HG02798 (cell line): ENCODE measurements around the gene VKORC1.

Experiments used
- ATAC-seq: cut with Tn5 transposase; IDR thresholded peaks from one replicate; pipeline ENCODE4 v1.9.1; 2021; ENCODE audit warnings: mild to moderate bottlenecking; ENCODE audit not compliant: unreplicated experiment, poor library complexity

The VKORC1 gene

DNA sequence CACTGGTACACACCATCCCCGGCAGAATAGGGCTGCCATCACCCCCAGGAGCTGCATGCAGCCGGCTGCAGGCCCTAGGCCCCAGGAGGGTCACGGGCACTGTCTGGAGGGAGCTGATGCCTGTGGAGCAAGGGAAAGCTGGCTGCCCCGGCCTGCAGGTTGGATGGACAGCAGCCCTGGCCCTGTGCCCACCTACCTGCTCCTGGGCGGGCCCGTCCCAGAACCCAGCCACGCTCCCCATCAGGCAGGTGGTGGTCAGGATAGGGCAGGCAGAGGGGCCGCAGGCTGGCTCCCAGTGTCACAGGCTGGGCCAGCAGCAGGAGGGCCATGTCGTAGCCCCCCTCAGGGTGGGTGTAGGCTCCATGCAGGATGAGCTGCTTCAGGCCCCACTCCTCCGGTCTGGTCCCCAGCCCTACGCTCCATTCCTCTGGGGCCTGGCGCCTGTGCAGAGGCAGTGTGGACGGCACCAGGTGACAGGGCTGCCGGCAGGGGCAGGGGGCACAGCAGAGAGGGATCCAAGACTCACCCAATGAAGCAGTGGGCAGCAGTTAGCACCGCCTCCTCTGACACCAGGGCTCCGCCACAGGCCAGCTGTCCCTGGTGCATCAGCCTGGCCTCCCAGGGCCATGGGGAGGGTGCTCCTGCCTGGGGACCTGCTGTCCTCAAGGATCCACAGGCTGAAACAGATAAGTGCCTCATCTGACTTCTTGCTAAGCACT is 9.9 kb downstream of the VKORC1 start:
- no peak for ATAC-seq

DNA sequence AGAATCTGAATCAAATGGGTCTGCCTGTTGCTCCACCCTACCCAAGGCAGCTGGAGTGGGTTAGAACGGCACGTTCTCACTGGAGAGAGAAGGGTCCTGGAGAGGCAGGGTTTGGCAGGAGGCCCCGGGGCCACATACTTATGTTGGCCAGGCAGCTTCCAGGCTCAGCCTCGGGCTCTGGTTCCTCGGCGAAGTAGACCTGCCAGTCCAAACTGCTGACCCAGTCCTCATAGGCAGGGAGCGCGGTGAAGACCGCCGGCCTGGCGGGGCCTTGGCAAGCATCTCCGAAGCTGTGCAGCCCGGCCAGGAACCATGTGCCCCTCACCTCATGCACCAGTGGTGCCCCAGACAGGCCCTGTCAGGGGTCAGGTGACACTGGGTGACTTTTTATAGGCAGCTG is 10.6 kb downstream of the VKORC1 start:
- no peak for ATAC-seq

DNA sequence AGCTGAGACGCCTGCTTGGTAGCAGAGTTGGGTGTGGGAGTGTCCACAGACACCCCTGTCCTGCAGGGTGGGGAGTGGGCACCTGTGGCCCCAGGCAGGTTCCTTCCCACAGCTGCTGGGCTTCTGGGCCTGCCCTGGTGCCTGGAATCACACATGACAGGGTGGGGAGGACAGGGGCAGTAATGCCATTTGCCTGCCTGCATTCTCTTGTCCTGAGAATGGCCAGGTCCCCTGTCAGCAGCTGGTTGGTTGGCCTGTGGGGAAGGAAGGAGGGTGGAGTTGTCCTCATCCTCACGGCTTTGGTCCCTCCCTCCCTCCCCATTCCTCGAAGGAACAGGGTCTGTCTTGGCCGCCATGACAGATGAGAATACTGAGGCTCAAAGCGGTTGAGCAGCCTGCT is 11.0 kb downstream of the VKORC1 start:
- ATAC-seq = no peak

DNA sequence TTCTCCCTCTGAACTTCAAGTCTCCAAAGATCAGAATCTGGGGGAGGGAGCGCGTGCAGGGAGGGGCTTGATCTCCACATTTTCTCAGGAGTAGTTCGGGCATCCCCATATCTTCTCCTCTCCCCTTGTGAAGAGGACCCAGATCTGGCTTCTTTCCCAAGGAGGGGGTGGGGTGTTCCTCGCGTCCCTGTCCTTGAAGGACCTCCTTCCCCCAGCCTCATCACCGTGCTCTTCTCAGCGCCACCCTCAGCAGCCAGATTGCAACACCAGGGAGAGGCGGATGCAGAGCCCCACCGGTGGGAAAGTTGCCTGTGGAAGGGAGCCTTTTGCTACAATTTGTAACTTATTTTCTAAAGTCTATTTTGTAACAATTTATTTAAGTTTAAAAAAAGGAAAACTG is 11.5 kb downstream of the VKORC1 start:
- no peak for ATAC-seq

DNA sequence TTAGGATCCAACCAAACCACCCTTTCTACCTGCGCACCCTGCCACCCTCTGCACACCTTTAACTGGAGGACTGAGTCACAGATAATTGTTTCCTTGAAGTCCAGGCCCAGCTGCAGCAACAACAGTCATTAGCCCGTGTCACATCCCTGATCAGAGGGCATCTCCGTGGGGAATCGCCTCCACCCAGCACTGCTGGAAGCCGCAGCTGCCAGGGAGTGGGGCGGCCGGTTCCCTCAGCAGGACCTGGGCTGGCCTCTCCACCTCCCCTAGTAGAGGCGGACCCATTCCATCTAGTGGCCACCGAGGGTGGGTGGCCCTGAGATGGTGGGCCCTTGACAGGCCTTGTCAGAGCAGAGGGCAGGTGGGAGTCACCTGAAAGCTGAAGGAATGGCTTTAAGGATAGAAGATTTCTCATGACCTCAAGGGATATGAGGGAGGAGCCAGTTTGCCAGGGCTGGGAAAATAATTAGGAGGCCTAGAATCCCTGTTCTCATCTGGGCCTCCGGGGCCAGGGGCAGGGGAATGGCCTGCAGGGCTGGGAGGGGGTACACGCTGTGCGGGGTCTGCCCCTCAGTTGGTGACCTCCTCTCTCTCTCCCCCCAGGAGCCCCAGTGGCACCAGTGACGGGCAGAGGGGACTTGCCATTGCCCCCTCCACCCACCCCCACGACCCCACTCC is 12.1 kb downstream of the VKORC1 start:
- ATAC-seq = no peak

DNA sequence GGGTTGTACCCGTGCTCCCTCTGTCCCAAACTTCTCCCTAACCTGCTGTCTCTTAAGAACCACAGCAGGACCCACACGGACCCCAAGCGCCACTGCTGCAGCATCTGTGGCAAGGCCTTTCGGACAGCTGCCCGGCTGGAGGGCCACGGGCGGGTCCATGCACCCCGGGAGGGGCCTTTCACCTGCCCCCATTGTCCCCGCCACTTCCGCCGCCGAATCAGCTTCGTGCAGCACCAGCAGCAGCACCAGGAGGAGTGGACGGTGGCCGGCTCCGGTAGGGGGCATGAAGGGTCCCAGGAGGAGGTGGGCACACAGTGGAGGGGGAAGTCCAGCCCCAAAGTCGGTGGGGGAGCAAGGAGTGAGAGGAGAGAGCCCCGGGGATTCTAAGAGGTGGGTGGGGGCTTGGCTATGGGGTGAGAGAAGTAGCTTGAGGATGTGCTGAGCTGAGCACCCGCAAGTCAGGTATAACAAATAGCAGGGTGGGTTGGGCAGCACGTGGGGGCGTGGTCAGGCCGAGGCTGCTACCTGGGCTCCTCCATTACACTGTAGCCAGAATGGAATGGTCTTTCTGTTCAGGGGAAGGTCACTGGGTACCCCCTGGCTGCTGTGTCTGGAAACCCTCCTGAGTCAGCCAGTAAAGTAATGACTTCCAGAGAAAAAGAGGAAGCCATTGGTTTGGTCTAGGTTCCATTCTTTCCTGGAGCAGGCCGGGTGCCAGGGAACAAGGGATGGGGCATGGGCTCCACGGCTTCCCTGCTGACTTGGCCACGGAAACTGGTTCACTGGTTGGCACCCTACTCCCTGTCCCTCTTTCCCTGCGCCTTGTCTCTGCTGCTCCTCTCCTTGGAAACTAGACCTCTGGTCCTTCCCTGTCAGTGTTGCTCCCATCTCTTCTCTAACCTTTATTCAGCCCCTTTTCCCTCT is 12.9 kb downstream of the VKORC1 start:
- ATAC-seq = no peak

DNA sequence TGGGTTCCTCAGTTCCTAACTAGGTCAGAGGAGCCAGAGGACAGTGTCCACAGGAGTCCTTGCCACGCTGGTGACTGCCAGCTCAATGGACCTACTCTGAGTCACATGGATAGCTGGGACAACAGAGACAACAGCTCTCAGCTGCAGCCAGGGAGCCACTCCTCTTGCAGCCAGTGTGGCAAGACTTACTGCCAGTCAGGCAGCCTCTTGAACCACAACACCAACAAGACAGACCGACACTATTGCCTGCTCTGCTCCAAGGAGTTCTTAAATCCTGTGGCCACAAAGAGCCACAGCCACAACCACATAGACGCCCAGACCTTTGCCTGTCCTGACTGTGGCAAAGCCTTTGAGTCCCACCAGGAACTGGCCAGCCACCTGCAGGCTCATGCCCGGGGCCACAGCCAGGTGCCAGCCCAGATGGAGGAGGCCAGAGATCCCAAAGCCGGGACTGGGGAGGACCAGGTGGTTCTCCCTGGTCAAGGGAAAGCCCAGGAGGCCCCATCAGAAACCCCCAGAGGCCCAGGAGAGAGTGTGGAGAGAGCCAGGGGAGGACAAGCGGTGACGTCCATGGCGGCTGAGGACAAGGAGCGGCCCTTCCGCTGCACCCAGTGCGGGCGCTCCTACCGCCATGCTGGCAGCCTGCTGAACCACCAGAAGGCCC is 13.7 kb downstream of the VKORC1 start:
- no peak for ATAC-seq

DNA sequence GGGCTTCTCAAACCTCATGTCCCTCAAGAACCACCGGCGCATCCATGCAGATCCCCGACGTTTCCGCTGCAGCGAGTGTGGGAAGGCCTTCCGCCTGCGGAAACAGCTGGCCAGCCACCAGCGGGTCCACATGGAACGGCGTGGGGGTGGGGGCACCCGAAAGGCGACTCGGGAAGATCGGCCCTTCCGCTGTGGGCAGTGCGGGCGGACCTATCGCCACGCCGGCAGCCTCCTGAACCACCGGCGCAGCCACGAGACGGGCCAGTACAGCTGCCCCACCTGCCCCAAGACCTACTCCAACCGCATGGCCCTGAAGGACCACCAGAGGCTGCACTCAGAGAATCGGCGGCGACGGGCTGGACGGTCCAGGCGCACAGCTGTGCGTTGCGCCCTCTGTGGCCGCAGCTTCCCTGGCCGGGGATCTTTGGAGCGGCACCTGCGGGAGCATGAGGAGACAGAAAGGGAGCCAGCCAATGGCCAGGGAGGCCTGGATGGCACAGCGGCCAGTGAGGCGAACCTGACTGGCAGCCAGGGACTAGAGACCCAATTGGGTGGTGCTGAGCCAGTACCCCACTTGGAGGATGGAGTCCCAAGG is 14.5 kb downstream of the VKORC1 start:
- ATAC-seq = no peak

DNA sequence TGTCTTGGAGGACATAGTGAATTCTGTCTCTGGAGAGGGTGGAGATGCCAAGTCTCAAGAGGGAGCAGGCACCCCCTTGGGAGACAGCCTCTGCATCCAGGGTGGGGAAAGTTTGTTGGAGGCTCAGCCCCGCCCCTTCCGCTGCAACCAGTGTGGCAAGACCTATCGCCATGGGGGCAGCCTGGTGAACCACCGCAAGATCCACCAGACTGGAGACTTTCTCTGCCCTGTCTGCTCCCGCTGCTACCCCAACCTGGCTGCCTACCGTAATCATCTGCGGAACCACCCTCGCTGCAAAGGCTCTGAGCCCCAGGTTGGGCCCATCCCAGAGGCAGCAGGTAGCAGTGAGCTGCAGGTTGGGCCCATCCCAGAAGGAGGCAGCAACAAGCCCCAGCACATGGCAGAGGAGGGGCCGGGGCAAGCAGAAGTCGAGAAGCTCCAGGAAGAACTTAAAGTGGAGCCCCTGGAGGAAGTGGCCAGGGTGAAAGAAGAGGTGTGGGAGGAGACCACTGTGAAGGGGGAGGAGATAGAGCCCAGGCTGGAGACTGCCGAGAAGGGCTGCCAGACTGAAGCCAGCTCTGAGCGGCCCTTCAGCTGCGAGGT is 15.2 kb downstream of the VKORC1 start:
- ATAC-seq = no peak

DNA sequence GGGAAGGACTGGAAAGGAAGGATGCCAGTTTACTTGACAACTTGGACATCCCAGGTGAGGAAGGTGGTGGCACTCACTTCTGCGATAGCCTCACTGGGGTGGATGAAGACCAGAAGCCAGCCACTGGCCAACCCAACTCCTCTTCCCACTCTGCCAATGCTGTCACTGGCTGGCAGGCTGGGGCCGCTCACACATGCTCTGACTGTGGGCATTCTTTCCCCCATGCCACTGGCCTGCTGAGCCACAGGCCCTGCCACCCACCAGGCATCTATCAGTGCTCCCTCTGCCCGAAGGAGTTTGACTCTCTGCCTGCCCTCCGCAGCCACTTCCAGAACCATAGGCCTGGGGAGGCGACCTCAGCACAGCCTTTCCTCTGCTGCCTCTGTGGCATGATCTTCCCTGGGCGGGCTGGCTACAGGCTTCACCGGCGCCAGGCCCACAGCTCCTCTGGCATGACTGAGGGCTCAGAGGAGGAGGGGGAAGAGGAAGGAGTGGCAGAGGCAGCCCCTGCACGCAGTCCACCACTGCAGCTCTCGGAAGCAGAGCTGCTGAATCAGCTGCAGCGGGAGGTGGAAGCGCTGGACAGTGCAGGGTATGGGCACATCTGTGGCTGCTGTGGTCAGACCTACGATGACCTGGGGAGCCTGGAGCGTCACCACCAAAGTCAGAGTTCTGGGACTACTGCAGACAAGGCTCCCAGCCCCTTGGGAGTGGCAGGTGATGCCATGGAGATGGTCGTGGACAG is 15.8 kb downstream of the VKORC1 start:
- no peak for ATAC-seq

DNA sequence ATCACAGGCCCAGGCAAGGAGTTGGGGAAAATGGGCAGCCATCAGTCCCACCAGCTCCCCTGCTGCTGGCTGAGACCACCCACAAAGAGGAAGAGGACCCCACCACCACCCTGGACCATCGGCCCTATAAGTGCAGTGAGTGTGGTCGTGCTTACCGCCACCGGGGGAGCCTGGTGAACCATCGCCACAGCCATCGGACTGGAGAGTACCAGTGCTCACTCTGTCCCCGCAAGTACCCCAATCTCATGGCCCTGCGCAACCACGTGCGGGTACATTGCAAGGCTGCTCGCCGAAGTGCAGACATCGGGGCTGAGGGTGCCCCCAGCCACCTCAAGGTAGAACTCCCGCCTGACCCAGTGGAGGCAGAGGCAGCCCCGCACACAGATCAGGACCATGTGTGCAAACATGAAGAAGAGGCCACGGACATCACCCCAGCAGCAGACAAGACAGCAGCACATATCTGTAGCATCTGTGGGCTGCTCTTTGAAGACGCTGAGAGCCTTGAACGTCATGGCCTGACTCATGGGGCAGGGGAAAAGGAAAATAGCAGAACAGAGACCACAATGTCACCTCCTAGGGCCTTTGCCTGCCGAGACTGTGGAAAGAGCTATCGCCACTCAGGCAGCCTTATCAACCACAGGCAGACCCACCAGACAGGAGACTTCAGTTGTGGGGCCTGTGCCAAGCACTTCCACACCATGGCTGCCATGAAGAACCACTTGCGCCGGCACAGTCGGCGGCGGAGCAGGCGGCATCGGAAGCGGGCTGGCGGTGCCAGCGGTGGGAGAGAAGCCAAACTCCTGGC is 16.8 kb downstream of the VKORC1 start:
- no peak for ATAC-seq

DNA sequence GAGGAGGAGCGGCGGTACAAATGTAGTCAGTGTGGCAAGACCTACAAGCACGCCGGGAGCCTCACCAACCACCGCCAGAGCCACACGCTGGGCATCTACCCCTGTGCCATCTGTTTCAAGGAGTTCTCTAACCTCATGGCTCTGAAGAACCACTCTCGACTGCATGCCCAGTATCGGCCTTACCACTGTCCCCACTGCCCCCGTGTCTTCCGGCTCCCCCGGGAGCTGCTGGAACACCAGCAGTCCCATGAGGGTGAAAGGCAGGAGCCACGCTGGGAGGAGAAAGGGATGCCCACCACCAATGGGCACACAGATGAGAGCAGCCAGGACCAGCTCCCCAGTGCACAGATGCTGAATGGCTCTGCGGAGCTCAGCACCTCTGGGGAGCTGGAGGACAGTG is 17.6 kb downstream of the VKORC1 start:
- no peak for ATAC-seq

DNA sequence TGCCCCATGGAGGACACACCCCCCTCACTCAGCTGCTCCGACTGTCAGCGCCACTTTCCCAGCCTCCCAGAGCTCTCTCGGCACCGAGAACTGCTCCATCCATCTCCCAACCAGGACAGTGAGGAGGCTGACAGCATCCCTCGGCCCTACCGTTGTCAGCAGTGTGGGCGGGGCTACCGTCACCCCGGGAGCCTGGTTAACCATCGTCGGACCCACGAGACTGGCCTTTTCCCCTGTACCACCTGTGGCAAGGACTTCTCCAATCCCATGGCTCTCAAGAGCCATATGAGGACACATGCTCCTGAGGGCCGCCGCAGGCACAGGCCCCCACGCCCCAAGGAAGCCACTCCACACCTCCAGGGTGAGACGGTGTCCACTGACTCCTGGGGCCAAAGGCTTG is 18.3 kb downstream of the VKORC1 start:
- ATAC-seq = no peak

DNA sequence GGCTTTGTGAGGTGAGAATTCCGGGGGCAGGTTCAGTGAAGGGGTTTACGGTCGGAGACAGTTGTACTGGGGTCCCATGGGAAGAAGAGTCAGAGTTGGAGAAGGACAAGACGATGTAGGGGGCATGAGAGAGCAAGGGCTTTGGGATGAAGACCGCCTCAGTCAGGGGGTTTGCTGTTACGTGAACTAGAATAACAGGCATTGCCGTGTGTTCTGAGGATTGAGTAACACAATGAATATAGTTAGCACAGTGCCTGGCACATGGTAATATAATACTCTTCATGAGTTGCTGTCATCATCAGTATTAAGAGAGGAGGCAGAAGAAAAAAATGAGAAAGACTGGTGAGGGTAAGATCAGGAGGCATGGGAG is 19.8 kb downstream of the VKORC1 start:
- no peak for ATAC-seq

DNA sequence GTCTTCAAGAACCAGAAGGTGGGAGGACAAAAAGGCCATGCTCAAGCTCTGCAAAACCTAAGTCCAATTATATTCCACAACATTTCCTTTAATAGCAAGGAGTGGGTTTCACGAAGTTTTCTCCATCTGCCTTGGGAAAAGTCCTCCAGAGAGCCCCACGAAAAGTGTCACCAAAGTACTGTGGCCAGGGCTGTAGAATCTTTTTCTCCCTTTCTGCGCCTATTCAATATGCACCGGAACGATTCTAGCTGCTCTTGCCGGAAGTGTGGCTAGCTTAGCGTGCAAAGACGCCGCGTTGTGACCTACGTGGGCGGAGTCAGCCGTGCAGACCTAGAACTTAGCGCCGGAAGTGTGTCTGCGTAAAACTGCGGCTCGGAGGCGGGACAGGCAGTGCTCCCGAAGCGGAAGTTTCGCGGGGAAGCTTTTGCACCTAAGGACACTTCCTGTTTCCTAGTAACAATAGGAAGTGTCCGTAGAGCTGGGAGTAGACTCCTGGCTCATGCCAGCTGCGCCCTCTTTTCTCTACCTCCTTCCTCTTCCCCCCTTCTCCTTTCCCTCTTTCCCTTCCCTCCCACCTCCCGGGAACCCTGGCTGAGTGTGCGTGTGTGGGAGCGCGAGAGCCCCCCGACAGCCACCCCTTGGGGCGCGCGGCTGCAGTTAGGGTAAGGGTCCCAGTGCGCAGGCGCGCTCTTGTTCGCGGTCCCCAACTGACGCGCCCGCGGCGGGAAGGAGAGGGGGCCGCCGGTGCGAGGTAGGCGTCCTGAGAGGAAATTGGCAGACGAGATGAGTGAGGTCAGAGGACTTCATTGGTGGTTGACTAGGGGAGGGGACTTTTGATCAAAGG is 20.4 kb downstream of the VKORC1 start, which contains the start of the genes ZNF646 and ZNF668:
Gene ZNF646, plus strand, starts transcription at position 453 of the 844 bp plus-strand sequence. CDS start 1,903 bp downstream, outside the sequence.
Gene ZNF668, minus strand, starts transcription at position 271 of the 844 bp plus-strand sequence. CDS start 9,781 bp downstream, outside the sequence.
- peak; percentile 77 for ATAC-seq

DNA sequence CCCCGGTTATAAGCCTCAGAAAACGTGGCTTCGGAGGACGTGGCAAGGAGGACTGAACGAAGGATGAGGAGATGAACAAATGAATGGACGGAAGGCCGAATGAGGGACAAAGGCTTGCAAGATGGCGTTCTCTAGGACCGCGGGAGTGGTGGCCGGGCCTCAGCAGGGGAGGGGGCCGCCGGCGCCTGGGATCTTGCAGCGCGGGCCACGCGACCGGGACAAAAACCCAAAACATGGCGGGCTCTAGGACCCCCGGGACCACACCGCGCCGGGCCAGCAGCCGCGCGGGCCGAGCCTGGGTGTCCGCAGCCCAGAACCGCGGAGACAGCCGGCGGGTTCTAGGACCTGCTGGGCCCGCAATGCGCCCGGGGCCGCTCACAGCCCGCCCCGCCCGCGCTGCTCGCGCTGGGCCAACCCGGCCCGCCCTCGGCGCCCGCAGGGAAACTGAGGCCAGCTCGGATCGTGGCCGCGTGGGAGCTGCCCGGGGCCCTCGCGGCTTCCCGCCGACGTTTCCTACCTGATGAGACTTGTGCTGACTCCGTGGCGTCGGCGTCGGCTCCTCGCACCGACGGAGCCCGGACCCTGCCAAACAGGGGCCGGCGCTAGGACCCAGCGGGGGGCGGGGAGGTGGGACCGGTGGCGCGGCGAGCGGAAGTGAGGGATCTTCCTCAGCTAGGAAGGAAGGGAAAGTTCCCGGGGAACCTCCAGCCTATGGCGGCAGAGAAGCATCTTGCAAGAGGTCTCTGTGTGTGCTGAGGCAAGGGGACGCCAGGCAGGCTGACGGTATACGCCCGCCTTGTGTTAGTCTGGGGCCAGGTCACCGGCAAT is 21.2 kb downstream of the VKORC1 start:
- peak; percentile 60 for ATAC-seq
